HS-5 (cell line): ENCODE results near the gene AGFG2.
"Not testable (repeated sequence)": the region's sequence is repeated elsewhere in the genome, so short reads cannot be mapped to it uniquely, and the experiment has no call there.

Experiments used
- DNase-seq: peaks from one replicate; pipeline ENCODE4 v3.0.0-alpha.2; 2012; ENCODE audit warnings: low read depth

AGFG2 gene

DNA sequence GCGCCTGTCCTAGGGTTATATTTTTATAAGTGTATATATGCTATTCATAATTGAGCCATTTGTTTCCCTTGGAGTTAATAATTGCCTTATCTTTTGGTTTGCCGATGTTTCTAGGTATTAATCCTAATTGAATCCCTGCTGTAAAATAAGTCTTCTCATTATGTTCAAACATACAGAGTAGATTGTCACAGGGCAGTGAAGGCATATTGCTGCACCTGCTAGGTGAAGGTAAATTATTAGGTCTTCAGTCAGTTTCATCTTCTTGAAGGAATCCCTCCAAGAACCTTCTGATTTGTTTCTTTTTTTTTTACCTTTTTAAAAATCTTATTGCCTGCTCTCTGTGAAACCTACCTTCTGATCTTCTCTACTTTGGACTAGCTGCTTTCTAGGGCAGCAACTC, 17.9 kb upstream of the AGFG2 start:
- DNase-seq, result no peak

DNA sequence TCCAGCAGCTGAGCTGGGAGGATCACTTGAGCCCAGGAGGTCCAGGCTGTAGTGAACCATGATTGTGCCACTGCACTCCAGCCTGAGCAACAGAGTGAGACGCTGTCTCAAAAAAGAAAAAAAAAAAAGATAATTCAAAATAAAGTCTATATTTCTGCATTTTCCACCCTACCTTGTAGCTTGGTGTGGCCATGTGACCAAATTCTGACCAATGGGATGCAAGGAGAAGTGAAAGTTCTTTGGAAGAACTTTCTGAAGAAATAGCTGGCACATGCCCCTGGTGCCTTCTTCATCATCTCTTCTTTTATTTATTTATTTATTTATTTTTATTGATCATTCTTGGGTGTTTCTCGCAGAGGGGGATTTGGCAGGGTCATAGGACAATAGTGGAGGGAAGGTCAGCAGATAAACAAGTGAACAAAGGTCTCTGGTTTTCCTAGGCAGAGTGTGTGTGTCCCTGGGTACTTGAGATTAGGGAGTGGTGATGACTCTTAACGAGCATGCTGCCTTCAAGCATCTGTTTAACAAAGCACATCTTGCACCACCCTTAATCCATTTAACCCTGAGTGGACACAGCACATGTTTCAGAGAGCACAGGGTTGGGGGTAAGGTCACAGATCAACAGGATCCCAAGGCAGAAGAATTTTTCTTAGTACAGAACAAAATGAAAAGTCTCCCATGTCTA, 17.0 kb upstream of the AGFG2 start:
- DNase-seq, result not testable (repeated sequence)

DNA sequence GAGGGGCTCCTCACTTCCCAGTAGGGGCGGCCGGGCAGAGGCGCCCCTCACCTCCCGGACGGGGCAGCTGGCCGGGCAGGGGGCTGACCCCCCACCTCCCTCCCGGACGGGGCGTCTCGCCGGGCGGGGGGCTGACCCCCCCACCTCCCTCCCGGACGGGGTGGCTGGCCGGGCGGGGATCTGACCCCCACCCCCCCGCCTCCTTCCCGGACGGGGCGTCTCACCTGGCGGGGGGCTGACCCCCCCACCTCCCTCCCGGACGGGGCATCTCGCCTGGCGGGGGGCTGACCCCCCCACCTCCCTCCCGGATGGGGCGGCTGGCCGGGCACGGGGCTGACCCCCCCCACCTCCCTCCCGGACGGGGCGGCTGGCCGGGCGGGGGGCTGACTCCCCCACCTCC, 15.8 kb upstream of the AGFG2 start:
- not testable (repeated sequence) for DNase-seq

DNA sequence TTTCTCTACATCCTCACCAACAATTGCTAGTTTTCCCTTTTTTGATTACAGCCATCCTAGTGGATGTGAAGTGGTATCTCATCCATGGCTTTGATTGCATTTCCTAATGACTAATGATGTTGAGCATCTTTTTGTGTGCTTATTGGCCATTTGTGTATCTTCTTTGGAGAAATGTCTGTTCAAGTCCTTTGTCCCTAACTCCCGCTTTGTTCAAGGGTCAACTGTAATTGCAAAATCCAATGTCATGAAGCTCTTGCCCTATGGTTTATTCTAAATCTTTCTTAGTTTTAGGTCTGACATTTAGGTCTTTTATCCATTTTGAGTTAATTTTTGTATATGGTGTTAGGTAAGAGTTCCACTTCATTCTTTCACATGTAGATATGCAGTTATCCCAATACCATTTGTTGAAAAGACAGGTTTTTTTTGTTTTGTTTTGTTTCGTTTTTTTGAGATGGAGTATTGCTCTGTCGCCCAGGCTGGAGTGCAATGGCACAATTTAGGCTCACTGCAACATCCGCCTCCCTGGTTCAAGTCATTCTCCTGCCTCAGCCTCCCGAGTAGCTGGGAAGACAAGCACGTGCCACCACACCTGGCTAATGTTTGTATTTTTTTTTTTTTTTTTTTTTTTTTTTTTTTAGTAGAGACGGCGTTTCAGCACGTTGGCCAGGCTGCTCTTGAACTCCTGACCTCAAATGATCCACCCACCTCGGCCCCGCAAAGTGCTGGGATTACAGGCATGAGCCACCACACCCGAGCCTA, 10.7 kb upstream of the AGFG2 start:
- DNase-seq, result not testable (repeated sequence)

DNA sequence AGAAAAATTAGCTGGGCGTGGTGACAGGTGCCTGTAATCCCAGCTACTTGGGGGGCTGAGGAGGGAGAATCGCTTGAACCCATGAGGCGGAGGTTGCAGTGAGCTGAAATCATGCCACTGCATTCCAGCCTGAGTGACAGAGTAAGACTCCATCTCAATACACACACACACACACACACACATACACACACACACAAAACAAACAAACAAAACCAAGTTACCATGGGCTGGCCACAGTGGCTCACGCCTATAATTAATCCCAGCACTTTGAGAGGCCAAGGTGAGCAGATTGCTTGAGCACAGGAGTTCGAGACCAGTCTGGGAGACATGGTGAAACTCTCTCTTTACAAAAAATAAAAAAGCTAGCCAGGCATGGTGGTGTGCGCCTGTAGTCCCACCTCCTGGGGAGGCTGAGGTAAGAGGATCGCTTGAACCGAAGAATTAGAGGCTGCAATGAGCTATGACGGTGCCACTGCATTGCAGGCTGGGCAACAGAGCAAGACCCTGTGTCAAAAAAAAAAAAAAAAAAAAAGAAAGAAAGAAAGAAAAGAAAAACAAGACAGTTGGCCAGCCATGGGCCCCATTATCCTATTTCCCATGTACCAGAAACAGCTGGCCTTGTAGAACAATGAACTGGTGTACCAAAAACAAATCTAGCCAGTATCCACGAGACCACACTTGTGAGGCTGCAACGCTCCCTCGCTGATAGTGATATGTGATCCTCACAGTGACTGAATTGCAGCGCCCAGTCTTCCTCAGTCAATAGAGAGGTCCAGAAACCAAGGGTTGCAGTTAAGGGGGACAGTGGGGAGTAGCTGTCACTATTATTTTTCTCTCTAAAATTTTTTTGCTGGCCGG, 6.6 kb upstream of the AGFG2 start:
- DNase-seq, result no peak

DNA sequence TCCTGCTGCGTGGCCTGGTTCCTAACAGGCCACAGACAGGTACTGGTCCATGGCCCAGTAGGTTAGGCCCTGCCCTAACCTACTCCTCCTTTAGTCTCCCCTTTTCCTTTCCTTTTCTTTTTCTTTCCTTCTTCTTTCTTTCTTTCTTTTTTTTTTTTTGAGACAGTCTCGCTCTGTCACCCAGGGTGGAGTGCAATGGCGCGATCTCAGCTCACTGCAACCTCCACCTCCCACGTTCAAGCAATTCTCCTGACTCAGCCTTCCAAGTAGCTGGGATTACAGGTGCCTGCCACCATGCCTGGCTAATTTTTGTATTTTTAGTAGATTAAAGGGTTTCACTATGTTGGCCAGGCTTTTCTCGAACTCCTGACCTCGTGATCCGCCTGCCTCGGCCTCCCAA, 3.0 kb upstream of the AGFG2 start:
- not testable (repeated sequence) for DNase-seq

DNA sequence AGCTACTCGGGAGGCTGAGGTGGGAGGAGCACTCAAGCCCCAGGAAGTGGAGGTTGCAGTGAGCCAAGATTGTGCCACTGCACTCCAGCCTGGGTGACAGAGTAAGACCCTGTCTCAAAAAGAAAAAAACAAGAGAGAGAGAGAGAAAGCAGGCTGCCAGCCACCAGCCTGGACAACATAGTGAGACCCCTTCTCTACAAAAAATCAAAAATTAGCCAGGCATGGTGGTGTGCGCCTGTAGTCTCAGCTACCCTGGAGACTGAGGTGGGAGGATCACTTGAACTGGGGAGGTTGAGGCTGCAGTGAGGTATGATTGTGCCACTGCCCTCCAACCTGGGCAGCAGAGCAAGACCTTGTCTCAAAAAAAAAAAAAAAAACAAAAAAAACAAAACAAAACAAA, 2.3 kb upstream of the AGFG2 start:
- DNase-seq, result not testable (repeated sequence)

DNA sequence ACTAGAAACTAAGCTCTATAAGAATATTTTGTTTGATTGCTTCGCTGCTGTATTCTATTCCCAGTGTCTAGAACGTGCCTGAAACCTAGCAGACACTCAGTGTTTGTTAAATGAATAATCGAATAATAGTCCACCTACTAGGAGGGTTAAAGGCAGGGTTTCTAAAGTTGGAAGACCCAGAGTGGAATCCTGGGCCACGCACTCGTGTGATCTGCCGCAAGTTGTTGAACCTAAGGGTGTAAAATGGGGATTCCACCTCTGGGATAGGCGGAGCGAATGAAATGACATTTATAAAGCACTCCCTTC, 702 bp upstream of the AGFG2 start:
- no peak for DNase-seq

DNA sequence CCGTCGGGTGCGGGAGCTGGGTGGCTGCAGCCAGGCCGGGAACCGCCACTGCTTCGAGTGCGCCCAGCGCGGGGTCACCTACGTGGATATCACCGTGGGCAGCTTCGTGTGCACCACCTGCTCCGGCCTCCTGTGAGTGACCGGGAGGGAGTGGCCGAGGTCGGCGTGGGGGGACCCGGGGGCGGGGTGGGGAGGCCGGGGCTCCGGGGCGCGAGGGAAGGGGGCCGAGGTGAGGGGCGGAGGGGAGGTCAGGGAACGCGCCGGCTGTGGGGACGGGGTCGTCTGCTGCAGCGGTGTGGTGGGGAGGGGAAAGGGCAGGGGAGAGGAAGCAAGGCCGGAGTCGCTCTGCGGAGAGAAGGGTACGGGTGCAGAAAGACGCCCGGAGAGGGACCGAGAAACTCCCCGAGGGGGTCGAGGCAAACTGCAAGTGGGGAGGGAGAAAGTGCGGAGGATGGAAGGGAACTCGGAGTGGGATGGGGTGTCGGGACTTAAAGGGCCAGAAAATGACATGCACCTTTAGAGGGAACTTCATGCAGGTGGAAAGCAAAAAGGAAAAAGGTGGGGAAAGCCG, 518 bp downstream of the AGFG2 start:
- no peak for DNase-seq

DNA sequence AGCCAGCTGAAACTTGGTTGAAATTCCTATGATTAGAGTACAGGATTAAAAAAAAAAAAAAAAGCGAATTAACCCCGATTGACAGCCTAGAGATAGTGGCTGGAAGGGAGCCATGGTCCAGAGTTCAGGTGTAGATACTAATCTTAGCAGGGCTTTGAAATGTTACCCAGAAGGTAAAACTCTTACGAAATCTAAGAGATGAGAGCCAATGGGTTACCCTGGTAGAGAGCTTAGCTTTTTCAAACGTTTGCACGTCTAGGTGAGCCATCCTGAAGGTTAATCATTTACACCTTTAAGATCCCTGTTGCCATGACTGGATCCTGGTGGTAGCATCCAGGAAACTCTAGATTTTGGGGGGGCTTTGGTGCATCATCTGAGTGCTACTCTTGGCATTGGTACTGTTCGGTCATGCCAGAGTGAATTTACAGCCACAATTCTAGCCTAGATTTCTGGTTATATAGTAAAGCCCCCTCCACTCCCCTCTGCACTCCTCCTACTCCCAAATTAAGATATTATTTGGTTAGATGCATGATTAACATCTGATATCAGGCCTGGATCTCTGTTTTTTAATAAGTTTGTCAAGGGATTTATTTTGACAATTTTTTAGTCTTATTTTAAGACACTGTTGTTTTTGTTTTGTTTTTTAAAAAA, 1.2 kb downstream of the AGFG2 start:
- DNase-seq, result no peak

DNA sequence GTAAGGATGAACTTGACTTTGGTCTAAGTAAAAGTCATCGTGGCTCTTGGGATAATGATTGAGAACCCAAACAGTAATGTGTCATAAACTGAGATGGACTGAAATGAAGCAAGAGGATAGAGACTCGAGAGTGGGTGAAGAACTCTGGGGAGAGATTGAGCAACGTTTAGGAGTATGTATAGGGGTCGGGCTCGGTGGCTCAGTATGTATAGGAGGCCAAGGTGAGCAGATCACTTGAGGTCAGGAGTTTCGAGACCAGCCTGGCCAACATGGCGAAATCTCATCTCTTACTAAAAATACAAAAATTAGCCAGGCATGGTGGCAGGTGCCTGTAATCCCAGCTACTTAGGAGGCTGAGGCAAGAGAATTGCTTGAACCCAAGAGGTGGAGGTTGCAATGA, 2.3 kb downstream of the AGFG2 start:
- DNase-seq, result not testable (repeated sequence)

DNA sequence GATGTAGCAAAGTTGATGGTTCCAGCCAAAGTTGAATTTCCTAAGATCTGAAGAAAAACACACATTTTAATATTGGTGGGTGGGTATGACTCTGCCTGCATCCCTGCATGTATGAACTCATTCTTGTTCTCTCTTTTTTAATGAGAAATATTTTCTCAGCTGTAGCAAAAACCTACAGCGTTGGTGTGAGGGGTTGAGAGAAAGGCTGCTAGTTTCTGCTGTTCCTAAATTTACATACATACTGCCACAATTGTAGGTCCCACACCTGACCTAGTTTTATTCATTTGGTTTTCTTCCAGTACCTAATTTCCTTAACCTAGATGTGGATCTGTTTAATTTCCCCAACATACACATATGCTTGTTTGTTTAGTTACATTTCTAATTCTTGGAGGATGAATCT, 4.6 kb downstream of the AGFG2 start:
- DNase-seq, result no peak

DNA sequence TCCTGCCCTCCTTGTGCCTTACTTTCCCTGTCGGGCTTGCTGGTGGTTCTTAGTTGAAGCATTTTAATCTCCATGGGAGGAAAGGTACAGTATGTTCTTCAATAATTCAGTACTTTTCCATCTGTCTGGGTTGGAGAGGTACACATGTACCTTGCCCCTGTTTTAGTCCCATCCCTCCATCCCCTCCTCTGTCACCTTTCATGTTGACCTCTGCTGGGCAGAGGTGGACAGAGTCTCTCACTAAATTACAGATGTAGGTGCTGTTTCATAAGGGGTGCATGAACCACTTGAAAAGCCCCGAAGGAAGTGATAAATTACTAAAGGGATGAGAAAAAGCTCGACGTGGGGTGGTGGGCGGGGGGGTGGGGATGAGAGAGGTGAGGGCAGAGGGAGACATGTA, 5.4 kb downstream of the AGFG2 start:
- no peak for DNase-seq

DNA sequence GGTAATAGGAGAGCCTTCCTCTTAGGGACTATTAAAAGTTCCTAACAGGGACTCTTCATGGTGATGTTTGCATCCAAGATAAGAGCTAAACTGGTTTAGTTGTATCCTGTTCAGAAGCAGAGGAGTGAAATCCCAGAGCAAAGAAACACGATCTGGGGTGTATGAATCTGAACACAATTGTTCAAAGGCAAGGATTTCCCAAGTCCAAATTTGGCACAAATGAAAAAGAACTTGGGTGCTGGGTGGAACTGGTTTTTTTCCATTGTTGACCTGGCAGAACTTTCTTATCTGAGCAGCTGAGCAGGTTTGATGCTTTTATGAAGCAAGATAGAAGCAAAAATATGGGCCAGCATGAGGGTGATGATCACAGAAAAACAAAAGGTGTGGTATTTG, 6.0 kb downstream of the AGFG2 start:
- DNase-seq, result no peak

DNA sequence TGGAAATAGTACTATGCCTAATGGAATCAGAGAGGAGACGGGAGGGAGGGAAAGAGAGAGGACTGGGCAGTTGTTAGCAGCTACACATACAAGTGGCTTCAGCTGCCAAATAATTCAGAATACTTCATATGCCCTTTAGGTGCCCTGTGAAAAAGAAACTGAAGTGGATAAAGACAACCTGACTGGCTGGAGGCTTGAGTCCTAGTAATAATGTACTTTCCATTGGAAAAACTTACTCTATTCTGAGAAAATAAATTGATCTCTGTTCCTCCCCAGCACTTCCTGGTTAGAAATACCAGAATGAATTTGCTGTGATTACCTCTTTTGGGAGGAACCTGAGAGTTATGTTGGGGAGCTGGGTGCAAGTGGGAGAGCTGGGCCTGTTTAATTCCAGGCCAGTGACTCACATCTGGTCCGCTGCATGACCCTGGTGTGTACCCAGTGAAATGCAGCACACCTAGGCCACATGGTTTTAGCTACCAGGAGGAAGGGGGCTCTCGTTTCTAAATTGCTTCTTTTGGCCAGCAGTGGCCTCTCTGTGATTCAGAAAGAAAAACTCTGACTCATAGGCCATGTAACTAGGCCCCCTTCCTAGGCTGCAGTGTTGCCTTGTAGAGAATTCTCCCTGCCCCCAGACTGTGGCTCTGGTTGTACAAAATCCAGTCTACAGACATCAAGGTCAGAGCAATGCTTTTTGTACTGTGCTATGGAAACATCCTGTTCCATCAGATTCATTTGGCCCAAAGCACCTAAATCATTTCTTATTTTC, 6.5 kb downstream of the AGFG2 start:
- DNase-seq, result peak; percentile 71

DNA sequence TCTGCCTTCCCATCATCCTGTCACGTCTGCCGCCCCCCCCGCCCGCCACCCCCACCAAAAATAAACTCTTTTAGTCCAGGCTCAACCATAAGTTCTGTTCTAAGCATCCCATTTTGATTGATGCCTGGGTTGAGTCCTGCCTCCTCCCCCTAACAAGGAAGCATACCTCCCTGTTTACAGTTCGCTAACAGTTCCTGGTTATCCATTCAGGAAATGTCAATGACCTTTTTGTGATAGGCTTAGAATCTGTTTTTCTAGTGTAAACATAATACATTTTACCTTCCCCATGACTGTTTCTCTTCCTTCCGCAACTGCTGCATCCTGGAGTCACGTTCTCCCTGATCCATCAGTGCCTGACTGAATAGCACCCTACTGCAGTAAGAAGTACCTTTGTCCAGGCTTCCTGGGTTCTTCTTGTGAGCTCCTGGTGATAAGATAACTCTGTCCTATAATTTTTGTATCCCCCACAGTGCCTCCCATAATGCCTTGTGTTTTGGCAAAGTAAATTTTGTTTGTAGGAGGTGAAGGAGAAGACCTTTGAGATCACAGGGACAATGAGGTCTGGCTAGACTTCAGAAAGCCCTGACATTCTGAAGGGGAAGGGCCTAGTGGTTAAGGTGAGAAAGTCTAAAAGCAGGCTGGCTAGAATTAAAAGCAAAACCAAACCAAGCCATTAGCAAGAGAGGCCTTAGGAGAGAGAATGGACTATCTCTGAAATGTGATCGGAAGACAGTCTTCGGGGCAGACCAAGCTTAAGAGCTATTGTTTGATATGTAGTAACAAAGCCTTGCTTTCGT, 7.3 kb downstream of the AGFG2 start:
- DNase-seq, result no peak

DNA sequence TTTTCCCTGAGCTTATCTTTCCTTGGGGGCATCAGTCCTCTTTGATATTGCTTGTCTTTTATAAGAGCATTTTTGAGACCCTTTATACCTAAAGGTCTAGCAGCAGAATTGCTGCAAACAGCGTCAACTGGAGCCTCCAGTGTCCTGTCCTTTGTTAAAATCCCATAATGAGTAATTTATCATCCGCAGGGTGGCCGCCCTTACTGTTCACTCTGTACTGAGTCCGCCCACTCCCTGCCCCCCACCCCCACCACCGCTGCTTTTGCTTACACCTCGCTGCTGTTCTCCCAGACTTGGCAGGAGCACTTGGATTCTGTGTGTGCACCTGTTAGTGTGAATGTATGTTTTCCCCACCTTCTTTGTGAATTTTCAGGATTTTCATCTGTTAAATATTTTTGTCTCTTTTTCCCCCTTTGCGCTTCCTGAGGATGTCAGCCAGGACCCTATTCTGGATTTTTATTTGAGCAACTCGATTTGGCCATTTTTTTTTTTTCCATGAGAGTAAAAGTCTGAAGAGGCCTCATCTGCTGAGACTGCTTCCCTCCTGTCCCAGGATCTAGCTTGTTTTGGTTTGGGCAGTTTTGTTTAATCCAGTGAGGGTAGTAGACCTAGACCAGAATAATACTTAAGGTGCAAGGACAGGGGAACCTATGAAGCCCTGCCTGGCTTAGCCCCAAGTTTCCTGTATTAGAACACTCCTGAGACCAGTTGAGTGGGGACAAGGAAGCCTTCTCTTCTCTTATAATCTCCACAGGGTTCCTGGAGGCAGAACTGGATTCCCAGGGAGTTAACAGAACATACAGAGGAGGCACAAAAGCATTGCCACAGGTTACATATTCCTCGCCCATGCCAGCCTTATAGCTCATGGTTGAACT, 8.2 kb downstream of the AGFG2 start:
- no peak for DNase-seq

DNA sequence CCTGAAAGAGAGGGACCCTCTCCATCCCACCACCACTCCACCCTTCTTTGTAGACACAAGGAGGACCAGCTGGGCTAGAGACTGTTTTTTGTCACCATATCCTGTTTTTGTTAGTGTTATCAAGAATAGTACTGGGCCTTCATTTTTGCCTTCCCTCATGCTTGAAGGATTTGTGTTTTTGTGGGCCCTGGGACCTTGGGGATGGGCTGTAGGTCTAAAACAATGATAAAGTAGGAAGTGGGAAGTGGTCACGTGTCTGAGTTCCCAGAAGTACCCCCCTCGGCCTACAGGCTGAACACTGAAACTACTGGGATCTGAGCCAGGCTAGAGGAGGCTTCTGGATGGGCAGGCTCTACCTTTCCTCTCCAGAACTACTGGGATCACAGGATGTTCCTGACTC, 8.9 kb downstream of the AGFG2 start:
- DNase-seq, result no peak

DNA sequence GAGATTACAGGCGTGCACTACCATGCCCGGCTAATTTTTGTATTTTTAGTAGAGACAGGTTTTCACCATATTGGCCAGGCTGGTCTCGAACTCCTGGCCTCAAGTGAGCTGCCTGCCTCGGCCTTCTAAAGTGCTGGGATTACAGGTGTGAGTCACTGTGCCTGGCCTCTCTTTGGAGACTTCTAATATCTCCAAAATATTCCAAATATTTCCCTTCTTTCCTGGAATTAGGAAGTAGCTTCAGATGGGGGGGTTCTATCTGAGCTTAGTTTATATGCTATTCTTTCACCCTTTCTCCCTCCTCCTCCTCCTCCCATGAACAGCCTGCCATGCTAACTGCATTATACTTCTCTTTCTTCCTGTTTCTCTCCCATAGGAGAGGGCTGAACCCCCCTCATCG, 9.4 kb downstream of the AGFG2 start:
- not testable (repeated sequence) for DNase-seq

DNA sequence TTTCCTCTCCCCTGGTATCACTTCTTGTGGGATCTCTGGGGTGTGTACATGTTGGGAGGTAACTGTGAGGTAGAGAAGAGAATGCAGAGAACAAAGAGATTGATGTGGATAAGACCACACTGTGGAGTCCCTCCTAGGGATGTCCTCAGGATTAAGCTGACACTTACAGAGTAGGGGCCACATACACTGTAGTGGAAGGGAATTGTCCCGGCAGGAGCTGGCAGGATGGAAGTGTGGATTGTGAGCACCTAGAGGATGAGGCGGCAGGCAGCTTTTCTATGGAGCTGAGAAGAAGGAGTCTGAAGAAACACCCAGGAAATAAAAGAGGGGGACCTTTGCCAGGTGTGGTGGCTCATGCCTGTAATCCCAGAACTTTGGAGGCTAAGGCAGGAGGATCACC, 13.5 kb downstream of the AGFG2 start:
- no peak for DNase-seq
